Prostate gland (tissue), 2 donors: Measurements from ENCODE around the gene RAPGEF3. TPM values are rescaled to one million over a fixed set of nuclear protein-coding genes. Genes with fewer than 3 reads are reported as not detected.

Source experiments
- DNase-seq: peaks from one replicate; pipeline ENCODE4 v3.0.0-alpha.2; 2019; ENCODE audit warnings: low spot score
- H3K27ac ChIP-seq, 2 donors: fragments of 200-600 bp; sonication (generic); 2 replicates each; pipeline ENCODE4 v1.5.1; 2017 to 2019
- H3K27me3 ChIP-seq: fragments of 200-600 bp; sonication (generic); replicated peaks from 2 replicates; pipeline ENCODE4 v1.5.1; 2019; ENCODE audit not compliant: insufficient read depth
- H3K36me3 ChIP-seq, 2 donors: fragments of 200-600 bp; sonication (generic); 1 replicate in 1 of 2; 2 replicates in 1 of 2; pipeline versions ENCODE4 v1.5.1 to v1.8.1; 2017 to 2019
- H3K4me1 ChIP-seq: fragments of 200-600 bp; sonication (generic); replicated peaks from 2 replicates; pipeline ENCODE4 v1.5.1; 2019
- H3K4me3 ChIP-seq, 2 donors: fragments of 200-600 bp; sonication (generic); 2 replicates each; pipeline ENCODE4 v1.5.1; 2017 to 2019
- H3K9me3 ChIP-seq: fragments of 200-600 bp; sonication (generic); 2 replicates; pipeline ENCODE4 v1.5.1; 2017
- POLR2A ChIP-seq: fragments of 450-650 bp; IDR thresholded peaks from one replicate; pipeline ENCODE4 v1.6.1; 2016; ENCODE audit warnings: antibody characterized with exemption, mild to moderate bottlenecking
- POLR2AphosphoS5 ChIP-seq: sonication (generic); formaldehyde crosslinking; IDR thresholded peaks from one replicate; pipeline ENCODE4 v1.6.1; 2017; ENCODE audit warnings: antibody characterized with exemption
- WGBS: methylation state at CpG from one replicate; pipeline ENCODE4 v1.1.5; 2018; 5-methylcytosine and 5-hydroxymethylcytosine counted together
- intact Hi-C: fragments of 100-400 bp; cut with DNase I; formaldehyde crosslinking; loops from one replicate; pipeline ENCODE4 v1.14.2; 2022
- total RNA-seq, 2 donors: library from RNA; depleted of rRNA; stranded (reverse); fragments of >200 nt; gene quantifications; one replicate each; pipeline ENCODE4 v1.1.0, GENCODE V29; 2016
- TF ChIP-seq, protein P1 (sequence below), 4 experiments: fragments of 200-600 bp in 2 of 4; fragments of 450-650 bp in 2 of 4; sonication (generic) in 2 of 4; IDR thresholded peaks; 1 replicate in 3 of 4; 2 replicates in 1 of 4; pipeline ENCODE4 v1.5.1; 2016 to 2019; ENCODE audit warnings: antibody characterized with exemption in 4 of 4, mild to moderate bottlenecking in 2 of 4, moderate library complexity in 2 of 4

The RAPGEF3 gene
- total RNA-seq, 2 donors from 2014 or later, result 19.1 to 28.5 TPM

DNA sequence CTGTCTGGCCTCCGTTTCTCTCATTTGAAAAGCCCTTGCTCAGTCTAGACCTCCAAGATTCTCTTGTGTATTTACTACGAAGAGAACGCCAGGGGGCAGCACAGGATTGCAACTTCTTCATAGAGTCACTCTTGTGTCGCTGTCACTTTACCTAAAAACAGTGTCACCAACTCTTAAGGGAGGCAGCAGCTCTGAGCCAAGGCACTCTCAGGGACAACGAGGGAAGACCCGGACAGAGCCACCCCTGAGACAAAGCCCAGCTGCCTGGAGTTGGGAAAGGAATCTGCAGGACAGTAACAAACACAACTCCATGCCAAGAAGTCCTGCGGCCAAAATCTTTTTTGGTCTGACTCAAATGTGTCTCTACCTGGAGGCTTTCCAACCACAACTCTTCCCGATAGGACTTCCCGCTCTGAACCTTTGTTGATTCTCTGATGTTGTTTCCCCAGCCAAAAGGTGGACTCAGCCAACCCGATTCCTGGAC is 43.2 kb downstream of the RAPGEF3 start:
- peaks cover 4% of the 10 kb centered on the region for H3K4me1 ChIP-seq
- WGBS, result 9% methylated on average over 10 of the region's 10 CpGs
- peak overlapping the region in 1 of 2 donors; percentile 7 for H3K4me3 ChIP-seq
- H3K9me3 ChIP-seq, result no peaks in the 10 kb centered on the region
- TF ChIP-seq POLR2AphosphoS5 (peak; percentile 67), POLR2A (no peak)
- TF ChIP-seq, protein P1, sequence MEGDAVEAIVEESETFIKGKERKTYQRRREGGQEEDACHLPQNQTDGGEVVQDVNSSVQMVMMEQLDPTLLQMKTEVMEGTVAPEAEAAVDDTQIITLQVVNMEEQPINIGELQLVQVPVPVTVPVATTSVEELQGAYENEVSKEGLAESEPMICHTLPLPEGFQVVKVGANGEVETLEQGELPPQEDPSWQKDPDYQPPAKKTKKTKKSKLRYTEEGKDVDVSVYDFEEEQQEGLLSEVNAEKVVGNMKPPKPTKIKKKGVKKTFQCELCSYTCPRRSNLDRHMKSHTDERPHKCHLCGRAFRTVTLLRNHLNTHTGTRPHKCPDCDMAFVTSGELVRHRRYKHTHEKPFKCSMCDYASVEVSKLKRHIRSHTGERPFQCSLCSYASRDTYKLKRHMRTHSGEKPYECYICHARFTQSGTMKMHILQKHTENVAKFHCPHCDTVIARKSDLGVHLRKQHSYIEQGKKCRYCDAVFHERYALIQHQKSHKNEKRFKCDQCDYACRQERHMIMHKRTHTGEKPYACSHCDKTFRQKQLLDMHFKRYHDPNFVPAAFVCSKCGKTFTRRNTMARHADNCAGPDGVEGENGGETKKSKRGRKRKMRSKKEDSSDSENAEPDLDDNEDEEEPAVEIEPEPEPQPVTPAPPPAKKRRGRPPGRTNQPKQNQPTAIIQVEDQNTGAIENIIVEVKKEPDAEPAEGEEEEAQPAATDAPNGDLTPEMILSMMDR (IDR thresholded peaks at IDR 0.05), result peak; percentile 70 to 91 (median 88)
- DNase-seq, result peak; percentile 84
- intact Hi-C loops, result loop anchor here (2.0 to 10.0 kb wide), 3 partner anchors 42 to 249 kb away; partner anchors contain the start of genes RAPGEF3 and TMEM106C
- H3K36me3 ChIP-seq, result no peaks in the 10 kb centered on the region
- peak overlapping the region; percentile 75 for H3K27ac ChIP-seq
- H3K27me3 ChIP-seq, result no peaks in the 10 kb centered on the region

DNA sequence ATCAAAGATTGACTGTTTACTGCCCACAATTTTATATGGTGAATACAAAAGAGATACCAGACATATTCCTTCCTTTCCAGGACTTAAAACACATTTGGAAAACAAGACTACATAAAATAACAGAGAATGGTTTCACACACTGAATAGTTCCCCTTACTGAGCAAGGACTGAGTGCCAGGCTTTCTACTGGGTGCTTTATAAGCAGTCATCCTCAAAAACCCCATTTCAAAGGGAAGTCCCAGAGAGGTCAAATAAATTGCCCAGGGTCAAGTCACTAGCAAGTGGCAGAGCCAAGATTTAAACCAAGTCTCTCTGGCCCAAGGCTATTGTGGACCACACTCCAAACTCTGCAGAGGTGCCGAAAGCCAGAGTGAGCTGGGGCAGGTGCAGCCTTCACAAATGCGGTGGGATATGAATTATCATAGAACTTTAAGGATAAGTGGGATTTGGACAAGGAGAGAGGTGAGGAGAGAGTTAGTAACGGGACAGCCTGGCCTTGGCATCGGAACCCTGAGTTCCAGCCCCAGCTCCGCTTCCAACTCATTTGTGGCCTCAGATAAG is 43.8 kb downstream of the RAPGEF3 start:
- Histone ChIP-seq H3K36me3 (no peaks in the 10 kb centered on the region), H3K9me3 (no peaks in the 10 kb centered on the region), H3K4me3 (no peak overlapping the region), H3K27ac (peak overlapping the region; percentile 75), H3K27me3 (no peaks in the 10 kb centered on the region), H3K4me1 (peaks cover 4% of the 10 kb centered on the region)
- no peak for TF ChIP-seq POLR2A
- TF ChIP-seq POLR2AphosphoS5, result no peak
- TF ChIP-seq, protein P1 (IDR thresholded peaks at IDR 0.05), result no peak
- 22% methylated on average over 5 of the region's 5 CpGs for WGBS
- no peak for DNase-seq
- intact Hi-C loops, result loop anchor here (2.0 to 10.0 kb wide), 3 partner anchors 42 to 250 kb away; partner anchors contain the start of genes RAPGEF3 and TMEM106C

DNA sequence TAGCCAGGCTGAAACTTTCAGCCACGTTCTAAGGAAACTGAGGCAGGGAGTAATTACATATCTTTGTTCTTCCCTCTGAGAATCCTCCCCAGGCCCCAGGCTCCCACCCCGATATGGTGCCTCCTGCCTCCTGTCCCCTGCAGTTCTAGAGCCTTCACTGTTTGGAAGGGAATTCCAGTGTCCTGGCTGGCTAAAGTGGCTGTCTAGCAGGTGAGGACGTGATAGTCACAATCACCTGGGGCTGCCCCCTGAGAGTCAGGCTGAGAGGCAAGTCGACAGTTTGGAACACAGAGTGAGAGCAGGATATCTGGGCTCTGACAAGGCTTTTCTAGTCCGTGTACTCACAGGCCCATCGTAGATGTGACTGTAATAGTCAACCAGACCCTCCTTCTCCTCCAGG is 46.5 kb downstream of the RAPGEF3 start:
- intact Hi-C loops, result loop anchor here (10.0 kb wide), 1 partner anchor 253 kb away; the partner anchor contains the start of gene TMEM106C
- no peak overlapping the region for H3K4me3 ChIP-seq
- no peak for DNase-seq

DNA sequence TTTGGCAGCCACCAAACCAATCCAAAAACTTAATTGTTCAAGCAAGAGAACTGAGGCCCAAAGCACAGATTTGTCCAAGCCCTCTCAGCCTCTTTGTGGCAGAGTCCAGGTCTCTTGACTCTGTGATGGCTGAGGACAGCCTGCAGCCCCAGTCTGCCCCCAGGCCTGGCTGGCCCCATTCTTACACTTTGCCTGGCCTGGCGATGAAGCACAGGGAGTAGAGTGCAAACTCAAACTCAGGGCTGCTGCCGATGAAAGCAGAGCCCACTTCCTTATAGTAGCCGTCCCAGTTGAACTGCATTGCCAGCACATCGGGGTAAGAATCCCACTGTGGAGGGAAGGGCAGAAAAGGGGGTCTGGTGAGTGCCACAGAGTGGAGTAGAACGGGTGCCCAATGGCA is 47.2 kb downstream of the RAPGEF3 start:
- no peak for DNase-seq
- TF ChIP-seq POLR2A, result no peak
- no peak for TF ChIP-seq POLR2AphosphoS5
- TF ChIP-seq, protein P1 (IDR thresholded peaks at IDR 0.05), result no peak
- Histone ChIP-seq H3K27ac (no peak overlapping the region), H3K4me3 (no peak overlapping the region), H3K36me3 (no peaks in the 10 kb centered on the region), H3K4me1 (peaks cover 4% of the 10 kb centered on the region), H3K27me3 (no peaks in the 10 kb centered on the region), H3K9me3 (no peaks in the 10 kb centered on the region)
- WGBS, result 92% methylated on average over 5 of the region's 5 CpGs
- intact Hi-C loops, result loop anchor here (10.0 kb wide), 1 partner anchor 253 kb away; the partner anchor contains the start of gene TMEM106C

More for the DNA sequence above, 46.5 kb downstream of the RAPGEF3 start:
- 84% methylated on average over 6 of the region's 6 CpGs for WGBS
- Histone ChIP-seq H3K9me3 (no peaks in the 10 kb centered on the region), H3K27ac (no peak overlapping the region), H3K27me3 (no peaks in the 10 kb centered on the region), H3K4me1 (peaks cover 4% of the 10 kb centered on the region), H3K36me3 (no peaks in the 10 kb centered on the region)
- no peak for TF ChIP-seq POLR2AphosphoS5
- TF ChIP-seq, protein P1 (IDR thresholded peaks at IDR 0.05), result no peak
- TF ChIP-seq POLR2A, result no peak

DNA sequence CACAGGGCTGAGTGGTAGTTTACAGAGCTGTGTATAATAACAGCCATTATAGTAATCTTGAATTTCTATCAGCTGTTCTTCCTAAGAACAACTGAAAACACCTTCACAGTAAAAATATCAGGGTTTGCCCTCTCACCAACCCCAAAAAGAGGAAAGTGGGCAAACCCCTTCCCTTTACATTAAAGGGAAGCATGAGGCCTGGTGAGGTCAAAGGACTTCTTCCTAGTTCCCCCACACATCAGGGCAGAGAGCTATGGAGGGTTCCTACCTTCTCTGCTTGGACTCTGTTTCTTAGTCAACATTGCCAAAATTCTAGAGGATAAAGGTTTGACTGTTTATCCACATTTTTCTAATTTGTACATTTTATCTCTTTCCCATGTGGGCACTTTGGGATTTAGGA is 48.4 kb downstream of the RAPGEF3 start:
- TF ChIP-seq POLR2A, result no peak
- TF ChIP-seq, protein P1 (IDR thresholded peaks at IDR 0.05), result no peak
- TF ChIP-seq POLR2AphosphoS5, result no peak
- Histone ChIP-seq H3K36me3 (no peaks in the 10 kb centered on the region), H3K9me3 (no peaks in the 10 kb centered on the region), H3K4me1 (peaks cover 4% of the 10 kb centered on the region), H3K27me3 (no peaks in the 10 kb centered on the region), H3K27ac (no peak overlapping the region), H3K4me3 (no peak overlapping the region)
- no peak for DNase-seq
- intact Hi-C loops, result loop anchor here (10.0 kb wide), 1 partner anchor 255 kb away; the partner anchor contains the start of gene TMEM106C
